A673 (cell line): Measurements from ENCODE around the gene ODF2L. TPM values are rescaled to one million over a fixed set of nuclear protein-coding genes. Genes with fewer than 3 reads are reported as not detected.

Experiments used
- BruUV-seq: library from RNA; stranded (reverse); fragments of 400-500 nt; replicated peaks from 2 replicates; lab custom pipeline; 2021; lab: Mats Ljungman, UMichigan
- CTCF ChIA-PET: fragments of 300-600 bp; sonication (Branson Sonifier 250); formaldehyde crosslinking; loops from one replicate; lab custom pipeline; 2022; ENCODE audit warnings: antibody characterized with exemption; lab: Charles Lee
- POLR2A ChIA-PET: fragments of 300-600 bp; sonication (Branson Sonifier 250); formaldehyde crosslinking; loops from one replicate; lab custom pipeline; 2022; ENCODE audit warnings: antibody characterized with exemption; ENCODE audit not compliant: low non-redundant PET; lab: Charles Lee
- DNase-seq: peaks from one replicate; pipeline ENCODE4 v3.0.0-alpha.2; 2015; ENCODE audit warnings: low spot score
- H3K27ac ChIP-seq: fragments of 200-600 bp; sonication (generic); 2 replicates; pipeline ENCODE4 v1.5.1; 2016; ENCODE audit warnings: mixed run types, low read depth, mild to moderate bottlenecking, mixed read lengths, antibody characterized with exemption, low read length; ENCODE audit not compliant: poor library complexity, severe bottlenecking
- H3K27me3 ChIP-seq: fragments of 200-600 bp; sonication (generic); replicated peaks from 2 replicates; pipeline ENCODE4 v1.6.1; 2017; ENCODE audit warnings: mixed run types, low read depth, mild to moderate bottlenecking, mixed read lengths, antibody characterized with exemption, low read length; ENCODE audit not compliant: insufficient read depth, poor library complexity
- H3K36me3 ChIP-seq: fragments of 200-600 bp; sonication (generic); 2 replicates; pipeline ENCODE4 v1.6.1; 2016; ENCODE audit warnings: mixed run types, mild to moderate bottlenecking, mixed read lengths, antibody characterized with exemption, low read length; ENCODE audit not compliant: insufficient read depth, poor library complexity, severe bottlenecking
- H3K4me1 ChIP-seq: fragments of 200-600 bp; sonication (generic); 2 replicates; pipeline ENCODE4 v1.6.1; 2017; ENCODE audit warnings: mixed run types, mild to moderate bottlenecking, mixed read lengths, antibody characterized with exemption, low read length; ENCODE audit not compliant: insufficient read depth, poor library complexity, severe bottlenecking
- H3K4me3 ChIP-seq: fragments of 200-600 bp; sonication (generic); 2 replicates; pipeline ENCODE4 v1.5.1; 2016; ENCODE audit warnings: low read depth, mixed run types, mild to moderate bottlenecking, mixed read lengths, low read length; ENCODE audit not compliant: poor library complexity, severe bottlenecking
- H3K9me3 ChIP-seq: fragments of 200-600 bp; sonication (generic); 2 replicates; pipeline ENCODE4 v1.6.1; 2016; ENCODE audit warnings: mixed run types, low read depth, mild to moderate bottlenecking, mixed read lengths, antibody characterized with exemption, low read length; ENCODE audit not compliant: poor library complexity, severe bottlenecking
- CTCF ChIP-seq: fragments of 300-800, 200-600 bp; sonication (generic); conservative IDR thresholded peaks from 2 replicates; pipeline ENCODE4 v1.5.1; 2017; ENCODE audit warnings: low read depth, mild to moderate bottlenecking, antibody characterized with exemption, low read length, moderate library complexity, mixed read lengths
- EZH2 ChIP-seq: fragments of 200-600 bp; sonication (generic); IDR thresholded peaks from 2 replicates; pipeline ENCODE4 v1.6.1; 2017; ENCODE audit warnings: borderline replicate concordance, low read depth, mild to moderate bottlenecking, mixed read lengths, antibody characterized with exemption, low read length; ENCODE audit not compliant: poor library complexity, severe bottlenecking
- intact Hi-C: fragments of 100-400 bp; cut with micrococcal nuclease; formaldehyde crosslinking; loops from one replicate; pipeline ENCODE4 v1.10.0; 2022; ENCODE audit not compliant: unreplicated experiment
- total RNA-seq: library from RNA; stranded (reverse); gene quantifications from 2 replicates; pipeline ENCODE4 v1.2.3, GENCODE V29; 2021

Gene ODF2L
- total RNA-seq, 1 experiment from 2014 or later = 38.9 TPM

GRCh38 chr1:86421601-86422280 lies 25.6 kb upstream of the ODF2L start:
- Histone ChIP-seq H3K4me1 (no peaks in the 10 kb centered on the region), H3K27ac (no peak overlapping the region), H3K36me3 (no peaks in the 10 kb centered on the region), H3K4me3 (no peak overlapping the region), H3K9me3 (no peaks in the 10 kb centered on the region), H3K27me3 (no peaks in the 10 kb centered on the region)
- no peak for DNase-seq
- TF ChIP-seq EZH2 = no peak
- TF ChIP-seq CTCF = no peak
- ChIA-PET CTCF (no interaction called here), POLR2A (interaction anchor here (0.6 kb wide), 1 partner anchor 27 kb away, joined by 5 read pairs; no protein-coding TSS in a partner anchor)
- intact Hi-C loops = loop anchor here (5.0 kb wide), 1 partner anchor 86 kb away; no protein-coding TSS in a partner anchor
- no TSS peak for BruUV-seq

GRCh38 chr1:86419277-86419903 lies 23.3 kb upstream of the ODF2L start:
- Histone ChIP-seq H3K4me1 (no peaks in the 10 kb centered on the region), H3K36me3 (no peaks in the 10 kb centered on the region), H3K4me3 (no peak overlapping the region), H3K27ac (no peak overlapping the region), H3K9me3 (no peaks in the 10 kb centered on the region), H3K27me3 (no peaks in the 10 kb centered on the region)
- CTCF ChIA-PET = no interaction called here
- BruUV-seq = no TSS peak
- DNase-seq = peak; percentile 56
- intact Hi-C loops = no loop called here
- POLR2A ChIA-PET = no interaction called here
- TF ChIP-seq EZH2 = no peak
- TF ChIP-seq CTCF = peak; percentile 63

GRCh38 chr1:86416343-86416742 lies 20.2 kb upstream of the ODF2L start:
- Histone ChIP-seq H3K27me3 (no peaks in the 10 kb centered on the region), H3K36me3 (no peaks in the 10 kb centered on the region), H3K27ac (no peak overlapping the region), H3K9me3 (no peaks in the 10 kb centered on the region), H3K4me1 (no peaks in the 10 kb centered on the region), H3K4me3 (no peak overlapping the region)
- DNase-seq = no peak
- CTCF ChIA-PET = no interaction called here
- intact Hi-C loops = no loop called here
- TF ChIP-seq CTCF (no peak), EZH2 (no peak)
- POLR2A ChIA-PET = no interaction called here
- BruUV-seq = no TSS peak
